HG02642 (cell line): ENCODE measurements around the gene BCORL1.

Experiments
- ATAC-seq: cut with Tn5 transposase; IDR thresholded peaks from one replicate; pipeline ENCODE4 v1.9.1; 2021; ENCODE audit warnings: mild to moderate bottlenecking; ENCODE audit not compliant: unreplicated experiment, poor library complexity

BCORL1 gene

DNA sequence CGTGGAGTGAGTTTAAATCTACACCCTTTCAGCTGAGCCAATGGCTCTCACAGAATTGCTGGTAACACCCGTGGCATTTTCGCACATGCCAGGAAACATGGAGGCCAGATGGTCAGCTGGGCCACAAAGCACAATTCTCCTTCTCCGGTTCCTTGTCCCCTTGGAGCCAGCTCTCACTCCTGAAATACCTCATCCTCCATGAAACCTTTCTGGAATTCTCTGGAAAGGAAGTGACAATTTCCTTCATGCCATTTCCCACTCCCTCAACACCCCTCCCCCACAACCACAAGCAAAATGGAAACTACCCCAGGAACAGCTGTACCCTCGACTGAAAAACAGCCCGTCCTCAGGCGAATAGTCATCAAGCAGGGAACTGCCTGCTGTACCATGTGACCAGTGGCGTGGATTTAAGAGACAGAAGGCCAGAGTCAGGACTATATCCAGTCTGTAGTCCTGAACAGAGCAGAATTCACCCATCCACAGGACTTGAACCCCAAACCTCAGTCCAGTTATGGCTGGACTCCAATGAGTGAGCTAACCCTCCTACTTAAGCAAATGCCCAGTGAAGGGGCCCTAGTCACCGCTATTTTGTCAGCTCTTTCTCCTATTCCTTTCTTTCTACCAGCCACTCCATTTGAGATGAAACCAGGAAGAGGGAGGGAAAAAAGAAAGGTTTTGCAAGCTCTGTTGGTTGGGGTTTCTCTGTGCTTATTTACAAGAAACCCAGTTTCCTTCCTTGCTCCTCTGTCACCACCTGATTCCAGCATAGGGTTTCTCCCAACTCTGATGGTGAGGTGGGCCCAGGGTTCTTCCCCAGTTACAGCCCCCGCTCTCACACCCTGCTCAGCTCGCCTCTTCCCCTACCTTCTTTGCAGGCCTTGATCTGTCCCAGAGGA lies 103.4 kb downstream of the BCORL1 start:
- ATAC-seq = no peak

- ATAC-seq = peak; percentile 39
These were observed 104.2 kb downstream of the BCORL1 start for GRCh38 chrX:130086447-130087206.

- ATAC-seq = no peak
These were observed 107.9 kb downstream of the BCORL1 start for GRCh38 chrX:130090364-130090763.

DNA sequence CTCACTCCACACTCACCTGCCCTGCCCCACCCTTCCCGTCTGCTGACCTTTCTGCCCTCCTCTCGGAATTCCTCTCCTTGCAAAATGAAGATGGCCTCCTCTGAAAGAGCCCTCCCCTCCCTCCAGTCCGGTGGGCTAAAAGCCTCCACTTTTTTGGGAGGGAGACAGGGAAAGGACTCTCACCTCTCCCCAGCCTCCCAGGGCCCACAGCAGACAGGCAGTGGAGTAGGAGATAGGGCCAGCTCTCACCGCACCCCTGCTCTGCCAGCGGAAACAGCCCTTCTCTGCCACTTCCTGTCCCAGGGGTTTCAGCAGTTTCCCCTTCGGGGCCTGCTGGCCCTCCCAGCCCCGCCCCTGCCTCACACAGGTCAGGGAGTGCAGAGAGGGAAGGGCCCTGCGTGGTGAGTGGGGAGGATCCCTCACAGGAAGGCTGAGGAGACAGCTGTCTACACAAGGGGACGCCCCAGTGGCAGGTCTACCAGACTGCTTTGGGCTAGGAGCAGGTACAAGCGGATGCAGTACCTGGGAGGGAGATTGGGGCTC lies 109.6 kb downstream of the BCORL1 start:
- ATAC-seq = peak; percentile 99

DNA sequence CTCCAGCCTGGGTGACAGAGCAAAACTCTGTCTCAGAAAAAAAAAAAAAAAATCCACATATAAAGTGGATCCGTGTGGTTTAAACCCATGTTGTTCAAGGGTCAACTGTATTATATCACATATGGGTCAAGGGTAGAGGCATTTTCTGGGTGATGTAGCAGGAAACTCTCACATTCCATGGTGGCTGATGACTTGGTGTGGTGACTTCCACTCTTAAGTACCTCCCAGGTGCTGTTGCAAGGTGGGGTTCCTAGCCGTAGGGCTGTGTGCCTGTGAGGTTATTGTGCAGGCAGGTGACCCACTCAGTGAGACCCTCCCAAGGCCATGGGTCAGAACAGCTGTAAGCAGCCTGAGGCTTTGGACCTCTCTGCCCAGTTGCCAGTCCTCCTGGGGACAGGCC lies 110.8 kb downstream of the BCORL1 start:
- ATAC-seq = no peak

- ATAC-seq = no peak
These were observed 112.3 kb downstream of the BCORL1 start for GRCh38 chrX:130094696-130095095.

- no peak for ATAC-seq
These were observed 113.0 kb downstream of the BCORL1 start for GRCh38 chrX:130095249-130096030.

GRCh38 chrX:130097507-130098209 lies 115.2 kb downstream of the BCORL1 start:
- ATAC-seq = no peak

- ATAC-seq = no peak
These were observed 115.7 kb downstream of the BCORL1 start for GRCh38 chrX:130098210-130098552.

DNA sequence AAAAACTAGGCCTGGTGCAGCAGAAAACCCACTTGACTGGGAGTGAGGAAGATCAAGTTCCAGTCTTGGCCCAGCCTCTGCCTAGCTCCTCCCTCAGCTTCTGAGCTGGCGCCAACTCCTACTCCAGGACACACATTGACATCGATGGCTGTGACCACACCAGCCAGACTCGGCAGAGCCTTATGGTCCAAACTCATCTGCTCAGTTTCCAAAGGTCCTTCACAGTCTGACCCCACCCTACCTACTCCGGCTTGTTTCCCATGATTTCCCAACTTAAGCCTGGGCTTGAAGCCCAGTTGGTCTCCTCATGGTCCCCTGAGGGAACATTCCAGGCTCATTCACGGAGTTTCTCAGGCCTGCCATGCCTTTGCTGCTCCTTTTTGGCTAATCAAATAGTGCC lies 117.7 kb downstream of the BCORL1 start:
- no peak for ATAC-seq

DNA sequence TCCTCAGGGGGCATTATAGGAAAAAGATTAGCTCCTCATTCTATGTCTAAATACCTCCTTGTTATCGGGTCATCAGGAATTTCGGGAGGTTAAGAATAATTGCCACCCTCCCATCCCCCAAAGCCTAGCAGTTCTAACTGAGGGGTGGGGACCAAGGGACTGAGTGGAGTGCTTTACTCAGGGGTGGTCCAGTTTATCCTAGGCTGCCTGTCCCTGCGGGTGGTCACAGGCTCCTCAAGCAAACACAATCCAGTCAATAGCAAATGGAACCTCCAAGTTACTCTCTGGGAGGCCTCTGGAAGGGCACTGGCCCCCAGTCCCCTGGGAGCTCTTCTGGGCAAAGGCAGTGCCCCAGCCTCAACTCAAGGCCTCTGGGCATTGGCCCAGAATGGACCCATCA lies 121.2 kb downstream of the BCORL1 start:
- no peak for ATAC-seq

DNA sequence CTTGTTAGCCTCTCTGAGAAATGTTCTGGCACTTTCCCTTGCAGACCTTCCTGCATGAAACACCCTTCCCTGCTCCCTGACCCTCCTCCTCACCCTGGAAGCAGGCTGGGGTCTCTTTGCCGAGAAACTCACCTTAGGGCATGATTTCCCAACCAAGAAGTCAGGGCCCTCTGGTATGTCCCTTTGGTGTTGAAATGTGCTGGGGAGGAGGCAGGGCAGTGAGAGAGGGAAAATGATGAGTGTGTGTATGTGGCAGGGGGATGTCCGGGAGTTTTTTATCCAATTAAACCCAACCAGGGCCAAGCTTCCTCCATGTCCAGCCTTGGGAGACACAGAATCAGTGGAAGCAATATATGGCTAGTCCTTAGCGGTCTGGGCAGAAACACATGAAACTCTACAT lies 122.8 kb downstream of the BCORL1 start:
- ATAC-seq = no peak

GRCh38 chrX:130106071-130106470 lies 123.6 kb downstream of the BCORL1 start:
- no peak for ATAC-seq
